Superior temporal gyrus (tissue), 1 donor: ENCODE data around the gene PCDHGA2.
A peak's percentile ranks its signal among the peaks of the same experiment; 100 is the strongest.
"Not testable (repeated sequence)": the region's sequence is repeated elsewhere in the genome, so short reads cannot be mapped to it uniquely, and the experiment has no call there.

Source experiments
- DNase-seq: peaks from one replicate; pipeline ENCODE4 v3.0.0-alpha.2; 2016; ENCODE audit errors: extremely low spot score

The PCDHGA2 gene

DNA sequence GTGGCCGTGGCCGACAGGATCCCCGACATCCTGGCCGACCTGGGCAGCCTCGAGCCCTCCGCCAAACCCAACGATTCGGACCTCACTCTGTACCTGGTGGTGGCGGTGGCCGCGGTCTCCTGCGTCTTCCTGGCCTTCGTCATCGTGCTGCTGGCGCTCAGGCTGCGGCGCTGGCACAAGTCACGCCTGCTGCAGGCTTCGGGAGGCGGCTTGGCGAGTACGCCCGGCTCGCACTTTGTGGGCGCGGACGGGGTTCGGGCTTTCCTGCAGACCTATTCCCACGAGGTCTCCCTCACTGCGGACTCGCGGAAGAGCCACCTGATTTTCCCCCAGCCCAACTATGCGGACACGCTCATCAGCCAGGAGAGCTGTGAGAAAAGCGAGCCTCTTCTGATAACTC lies 7.5 kb downstream of the PCDHGA2 start:
- not testable (repeated sequence) for DNase-seq

GRCh38 chr5:141349917-141350619 lies 11.5 kb downstream of the PCDHGA2 start, which contains the start of gene PCDHGB1:
TSS of gene PCDHGB1 (plus strand) at chr5:141350099. CDS start at chr5:141350261, 162 bp downstream.
- peak; percentile 25 for DNase-seq

GRCh38 chr5:141351591-141351990 lies 13.0 kb downstream of the PCDHGA2 start:
- no peak for DNase-seq

DNA sequence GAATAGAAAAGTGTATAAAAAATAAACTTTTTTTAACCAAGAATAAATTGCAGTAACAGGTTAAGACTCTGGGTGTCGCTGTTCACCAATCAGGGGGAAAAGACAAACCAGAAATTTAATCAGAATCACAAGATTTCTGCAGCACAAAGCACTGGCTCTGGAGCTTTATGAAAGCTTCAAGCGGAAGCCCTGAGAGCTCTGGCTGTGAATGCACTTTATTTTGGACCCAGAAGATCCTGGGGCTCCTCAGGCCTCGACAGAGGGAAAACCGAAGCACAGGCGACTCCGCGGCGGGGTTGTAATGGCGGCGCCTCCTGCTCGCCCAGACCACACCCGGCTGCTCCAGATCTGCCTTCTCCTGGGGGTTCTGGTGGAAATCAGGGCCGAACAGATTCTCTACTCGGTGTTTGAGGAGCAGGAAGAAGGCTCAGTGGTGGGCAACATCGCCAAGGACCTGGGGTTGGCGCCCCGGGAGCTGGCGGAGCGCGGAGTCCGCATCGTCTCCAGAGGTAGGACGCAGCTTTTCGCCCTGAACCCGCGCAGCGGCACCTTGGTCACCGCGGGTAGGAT lies 16.4 kb downstream of the PCDHGA2 start, which contains the start of gene PCDHGA4:
Gene PCDHGA4 (plus strand): TSS at position 122 of the 570 bp plus-strand sequence. CDS start 87 bp downstream, at position 209.
- no peak for DNase-seq

GRCh38 chr5:141355641-141356040 lies 17.1 kb downstream of the PCDHGA2 start:
- no peak for DNase-seq

- DNase-seq, result no peak
Observed at GRCh38 chr5:141356133-141356532, 17.6 kb downstream of the PCDHGA2 start.

- no peak for DNase-seq
Observed at GRCh38 chr5:141356950-141357349, 18.4 kb downstream of the PCDHGA2 start.

DNA sequence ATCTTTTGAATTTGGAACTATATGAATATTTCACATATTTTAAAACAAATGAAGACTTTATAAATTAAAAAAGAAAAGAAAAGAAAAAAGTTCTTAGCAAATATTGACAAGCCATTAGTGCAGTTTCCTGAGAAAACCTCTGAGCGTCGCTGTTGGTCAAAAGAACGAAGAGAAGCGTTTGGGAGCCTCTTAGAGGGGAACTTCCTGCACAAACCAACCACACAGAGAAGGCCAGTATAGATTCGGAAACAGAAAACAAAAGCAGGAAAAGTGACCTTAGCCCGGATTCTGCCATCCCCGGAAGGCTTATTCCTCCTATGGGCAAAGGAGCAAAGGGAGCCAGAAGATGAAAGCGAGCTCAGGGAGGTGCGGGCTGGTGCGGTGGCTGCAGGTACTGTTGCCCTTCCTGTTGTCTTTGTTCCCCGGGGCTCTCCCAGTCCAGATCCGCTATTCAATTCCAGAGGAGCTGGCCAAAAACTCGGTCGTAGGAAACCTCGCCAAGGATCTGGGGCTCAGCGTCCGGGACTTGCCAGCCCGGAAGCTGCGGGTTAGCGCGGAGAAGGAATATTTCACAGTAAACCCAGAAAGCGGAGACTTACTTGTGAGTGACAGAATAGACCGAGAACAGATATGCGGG lies 21.3 kb downstream of the PCDHGA2 start, which contains the start of gene PCDHGB2:
Gene PCDHGB2 (plus strand): TSS at position 205 of the 637 bp plus-strand sequence. CDS start 142 bp downstream, at position 347.
- peak; percentile 39 for DNase-seq

DNA sequence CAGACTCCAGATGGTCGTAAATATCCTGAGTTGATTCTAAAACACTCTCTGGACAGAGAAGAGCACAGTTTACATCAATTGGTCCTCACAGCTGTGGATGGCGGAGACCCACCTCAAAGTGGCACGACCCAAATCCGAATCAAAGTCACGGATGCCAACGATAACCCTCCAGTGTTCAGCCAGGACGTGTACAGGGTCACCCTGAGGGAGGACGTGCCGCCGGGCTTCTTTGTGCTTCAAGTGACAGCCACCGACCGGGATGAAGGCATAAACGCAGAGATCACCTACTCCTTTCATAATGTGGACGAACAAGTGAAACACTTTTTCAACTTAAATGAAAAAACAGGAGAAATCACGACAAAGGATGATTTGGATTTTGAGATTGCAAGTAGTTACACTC lies 22.1 kb downstream of the PCDHGA2 start:
- DNase-seq, result no peak

DNA sequence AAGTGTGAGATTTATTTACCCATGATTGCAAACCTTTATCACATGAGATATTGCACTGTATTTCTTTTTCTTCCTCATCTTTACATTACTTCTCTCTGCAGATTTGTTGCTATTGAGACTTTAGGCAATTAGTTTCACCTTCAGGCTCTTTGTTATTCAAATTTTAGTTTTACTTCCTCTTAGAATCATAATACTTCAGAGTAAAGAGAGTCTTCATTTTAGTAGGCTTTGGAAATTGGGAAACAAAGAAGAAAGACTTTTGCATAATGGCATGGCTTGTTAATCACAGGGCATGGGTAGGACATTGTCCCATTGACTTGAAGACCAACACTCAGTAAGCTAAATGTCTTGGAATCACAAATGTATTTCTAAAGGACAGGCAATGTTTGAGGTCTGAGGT lies 24.2 kb downstream of the PCDHGA2 start:
- DNase-seq, result no peak

GRCh38 chr5:141363952-141364660 lies 25.5 kb downstream of the PCDHGA2 start, which contains the start of gene PCDHGA5:
TSS of gene PCDHGA5 (plus strand) at chr5:141364162. CDS start at chr5:141364331, 169 bp downstream.
- DNase-seq, result no peak

DNA sequence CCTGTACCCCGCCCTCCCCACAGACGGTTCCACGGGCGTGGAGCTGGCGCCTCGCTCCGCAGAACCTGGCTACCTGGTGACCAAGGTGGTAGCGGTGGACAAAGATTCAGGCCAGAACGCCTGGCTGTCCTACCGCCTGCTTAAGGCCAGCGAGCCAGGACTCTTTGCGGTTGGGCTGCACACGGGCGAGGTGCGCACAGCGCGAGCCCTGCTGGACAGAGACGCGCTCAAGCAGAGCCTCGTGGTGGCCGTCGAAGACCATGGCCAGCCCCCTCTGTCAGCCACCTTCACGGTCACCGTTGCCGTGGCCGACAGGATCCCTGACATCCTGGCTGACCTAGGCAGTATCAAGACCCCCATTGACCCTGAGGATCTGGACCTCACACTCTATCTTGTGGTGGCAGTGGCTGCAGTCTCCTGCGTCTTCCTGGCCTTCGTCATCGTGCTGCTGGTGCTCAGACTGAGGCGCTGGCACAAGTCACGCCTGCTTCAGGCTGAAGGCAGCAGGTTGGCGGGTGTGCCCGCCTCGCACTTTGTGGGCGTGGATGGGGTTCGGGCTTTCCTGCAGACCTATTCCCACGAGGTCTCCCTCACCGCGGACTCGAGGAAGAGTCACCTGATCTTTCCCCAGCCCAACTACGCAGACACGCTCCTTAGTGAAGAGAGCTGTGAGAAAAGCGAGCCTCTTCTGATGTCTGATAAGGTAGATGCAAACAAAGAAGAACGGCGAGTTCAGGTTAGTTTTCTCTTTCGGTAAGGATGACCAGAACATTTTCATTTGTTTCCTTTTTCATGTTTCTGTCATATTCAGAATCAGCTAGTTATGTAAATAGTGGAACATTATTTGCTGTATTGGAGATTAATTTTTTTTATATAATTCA lies 27.7 kb downstream of the PCDHGA2 start:
- DNase-seq, result no peak

DNA sequence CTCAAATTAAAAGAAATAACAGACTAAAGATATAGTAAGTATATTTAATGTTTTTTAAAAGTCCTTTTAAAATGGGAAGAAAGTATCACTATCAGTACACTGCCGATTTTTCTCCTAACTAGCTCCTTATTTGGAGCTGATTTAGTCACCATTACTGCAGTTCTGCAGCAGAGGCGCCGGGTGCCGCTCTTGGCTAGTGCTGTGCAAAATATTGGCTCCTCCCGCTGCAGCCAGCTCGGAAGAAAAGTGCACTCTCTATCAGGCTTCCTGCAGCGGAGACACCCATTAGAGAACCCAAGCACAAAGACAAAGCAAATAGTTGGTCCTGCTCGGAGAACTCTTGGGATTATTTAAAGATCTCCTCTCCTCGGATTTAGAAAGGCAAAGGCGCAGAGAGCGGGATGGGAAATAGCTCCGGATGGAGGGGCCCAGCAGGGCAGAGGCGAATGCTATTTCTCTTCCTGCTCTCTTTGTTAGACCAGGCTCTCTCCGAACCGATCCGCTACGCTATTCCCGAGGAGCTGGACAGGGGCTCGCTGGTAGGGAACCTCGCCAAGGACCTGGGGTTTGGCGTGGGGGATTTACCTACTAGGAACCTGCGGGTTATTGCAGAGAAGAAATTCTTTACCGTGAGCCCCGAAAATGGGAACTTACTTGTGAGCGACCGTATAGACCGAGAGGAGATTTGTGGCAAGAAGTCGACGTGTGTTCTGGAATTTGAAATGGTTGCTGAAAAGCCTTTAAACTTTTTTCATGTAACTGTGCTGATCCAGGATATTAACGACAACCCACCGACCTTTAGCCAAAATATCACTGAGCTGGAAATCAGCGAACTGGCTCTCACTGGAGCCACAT lies 31.7 kb downstream of the PCDHGA2 start, which contains the start of gene PCDHGB3:
Gene PCDHGB3 (plus strand): TSS at position 249 of the 855 bp plus-strand sequence. CDS start 153 bp downstream, at position 402.
- DNase-seq, result peak; percentile 13

DNA sequence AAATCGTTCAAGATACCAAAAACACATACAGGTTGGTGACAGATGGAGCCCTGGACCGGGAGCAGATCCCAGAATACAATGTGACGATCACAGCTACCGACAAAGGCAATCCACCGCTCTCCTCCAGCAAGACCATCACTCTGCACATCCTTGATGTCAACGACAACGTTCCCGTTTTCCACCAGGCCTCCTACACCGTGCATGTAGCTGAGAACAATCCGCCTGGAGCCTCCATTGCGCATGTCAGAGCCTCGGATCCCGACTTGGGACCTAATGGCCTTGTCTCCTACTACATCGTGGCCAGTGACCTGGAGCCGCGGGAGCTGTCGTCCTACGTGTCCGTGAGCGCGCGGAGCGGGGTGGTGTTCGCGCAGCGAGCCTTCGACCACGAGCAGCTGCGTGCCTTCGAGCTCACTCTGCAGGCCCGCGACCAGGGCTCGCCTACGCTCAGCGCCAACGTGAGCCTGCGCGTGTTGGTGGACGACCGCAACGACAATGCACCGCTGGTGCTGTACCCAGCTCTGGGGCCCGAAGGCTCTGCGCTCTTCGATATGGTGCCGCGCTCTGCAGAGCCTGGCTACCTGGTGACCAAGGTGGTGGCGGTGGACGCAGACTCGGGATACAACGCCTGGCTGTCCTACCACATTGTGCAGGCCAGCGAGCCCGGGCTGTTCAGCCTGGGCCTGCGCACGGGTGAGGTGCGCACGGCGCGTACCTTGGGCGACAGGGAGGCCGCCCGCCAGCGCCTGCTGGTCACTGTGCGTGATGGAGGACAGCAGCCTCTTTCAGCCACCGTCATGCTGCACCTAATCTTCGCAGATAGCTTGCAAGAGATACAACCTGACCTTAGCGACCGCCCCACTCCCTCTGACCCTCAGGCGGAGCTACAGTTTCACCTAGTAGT lies 33.3 kb downstream of the PCDHGA2 start:
- no peak for DNase-seq

GRCh38 chr5:141373673-141374317 lies 35.2 kb downstream of the PCDHGA2 start, which contains the start of gene PCDHGA6:
TSS of gene PCDHGA6 (plus strand) at chr5:141373891. CDS start at chr5:141374084, 193 bp downstream.
- no peak for DNase-seq

DNA sequence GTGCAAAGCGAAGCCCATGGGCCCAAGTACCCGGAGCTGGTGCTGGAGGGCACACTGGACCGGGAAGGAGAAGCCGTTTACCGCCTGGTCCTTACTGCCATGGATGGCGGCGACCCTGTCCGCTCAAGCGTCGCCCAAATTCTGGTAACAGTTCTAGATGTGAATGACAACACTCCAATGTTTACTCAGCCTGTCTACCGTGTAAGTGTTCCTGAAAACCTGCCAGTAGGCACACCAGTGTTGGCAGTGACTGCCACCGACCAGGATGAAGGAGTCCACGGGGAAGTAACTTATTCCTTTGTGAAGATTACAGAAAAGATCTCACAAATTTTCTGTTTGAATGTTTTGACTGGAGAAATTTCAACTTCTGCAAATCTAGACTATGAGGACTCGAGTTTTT lies 36.1 kb downstream of the PCDHGA2 start:
- no peak for DNase-seq

DNA sequence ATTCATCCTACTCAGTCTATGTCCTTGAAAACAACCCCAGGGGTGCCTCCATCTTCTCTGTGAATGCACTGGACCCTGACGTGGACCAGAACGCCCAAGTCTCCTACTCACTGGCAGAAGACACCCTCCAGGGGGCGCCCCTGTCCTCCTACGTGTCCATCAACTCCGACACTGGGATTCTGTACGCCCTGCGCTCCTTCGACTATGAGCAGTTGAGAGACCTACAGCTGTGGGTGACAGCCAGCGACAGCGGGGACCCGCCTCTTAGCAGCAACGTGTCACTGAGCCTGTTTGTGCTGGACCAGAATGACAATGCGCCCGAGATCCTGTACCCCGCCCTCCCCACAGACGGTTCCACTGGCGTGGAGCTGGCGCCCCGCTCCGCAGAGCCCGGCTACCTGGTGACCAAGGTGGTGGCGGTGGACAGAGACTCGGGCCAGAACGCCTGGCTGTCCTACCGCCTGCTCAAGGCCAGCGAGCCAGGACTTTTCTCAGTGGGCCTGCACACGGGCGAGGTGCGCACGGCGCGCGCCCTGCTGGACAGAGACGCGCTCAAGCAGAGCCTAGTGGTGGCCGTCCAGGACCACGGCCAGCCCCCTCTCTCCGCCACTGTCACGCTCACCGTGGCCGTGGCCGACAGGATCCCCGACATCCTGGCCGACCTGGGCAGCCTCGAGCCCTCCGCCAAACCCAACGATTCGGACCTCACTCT lies 37.0 kb downstream of the PCDHGA2 start:
- DNase-seq, result not testable (repeated sequence)
